ENCODE data around the gene ARL15.

Gene ARL15

GRCh38 chr5:54109626-54110330, 200.6 kb downstream of the ARL15 start:
- H3K36me3 ChIP-seq (ENCODE audit: insufficient read depth, low read length) = peaks cover 8% of the 10 kb centered on the region

GRCh38 chr5:54108136-54108535, 202.2 kb downstream of the ARL15 start:
- H3K4me1 ChIP-seq (ENCODE audit: insufficient read depth, low read length, poor library complexity, severe bottlenecking) = no peaks in the 10 kb centered on the region
- H3K4me2 ChIP-seq (ENCODE audit: low read depth, low read length, poor library complexity, severe bottlenecking) = no peak overlapping the region
- H3K9me2 ChIP-seq (replicated peaks; ENCODE audit: low read depth, low read length) = no peaks in the 10 kb centered on the region
- no peaks in the 10 kb centered on the region for H3F3A ChIP-seq (ENCODE audit: low read depth)
- no peaks in the 10 kb centered on the region for H3K27me3 ChIP-seq (ENCODE audit: insufficient read depth, low read length, poor library complexity, severe bottlenecking)
- no peak overlapping the region for H3K4me3 ChIP-seq (ENCODE audit: low read length, poor library complexity, severe bottlenecking)
- no peak overlapping the region for H2AFZ ChIP-seq (ENCODE audit: low read length)
- no peaks in the 10 kb centered on the region for H3K79me2 ChIP-seq (ENCODE audit: insufficient read depth, low read length)
- H4K20me1 ChIP-seq (ENCODE audit: insufficient read depth, low read length, poor library complexity, severe bottlenecking) = no peaks in the 10 kb centered on the region
- H3K9ac ChIP-seq (ENCODE audit: low read depth, low read length, poor library complexity, severe bottlenecking) = no peak overlapping the region
- TF ChIP-seq EZH2phosphoT487 (IDR thresholded peaks at IDR 0.05; ENCODE audit: borderline replicate concordance) = no peak
- H3K36me3 ChIP-seq (ENCODE audit: insufficient read depth, low read length) = peaks cover 8% of the 10 kb centered on the region
- H3K9me3 ChIP-seq (ENCODE audit: insufficient read depth, low read depth, low read length) = no peaks in the 10 kb centered on the region

More at GRCh38 chr5:54109626-54110330, 200.6 kb downstream of the ARL15 start:
- Histone ChIP-seq H3K79me2 (ENCODE audit: insufficient read depth, low read length) (no peaks in the 10 kb centered on the region), H4K20me1 (ENCODE audit: insufficient read depth, low read length, poor library complexity, severe bottlenecking) (no peaks in the 10 kb centered on the region), H3K27me3 (ENCODE audit: insufficient read depth, low read length, poor library complexity, severe bottlenecking) (no peaks in the 10 kb centered on the region), H3K4me3 (ENCODE audit: low read length, poor library complexity, severe bottlenecking) (no peak overlapping the region), H3K9ac (ENCODE audit: low read depth, low read length, poor library complexity, severe bottlenecking) (no peak overlapping the region), H3K9me2 (replicated peaks; ENCODE audit: low read depth, low read length) (no peaks in the 10 kb centered on the region), H3K9me3 (ENCODE audit: insufficient read depth, low read depth, low read length) (no peaks in the 10 kb centered on the region), H3K4me1 (ENCODE audit: insufficient read depth, low read length, poor library complexity, severe bottlenecking) (no peaks in the 10 kb centered on the region), H3F3A (ENCODE audit: low read depth) (no peaks in the 10 kb centered on the region), H2AFZ (ENCODE audit: low read length) (no peak overlapping the region), H3K4me2 (ENCODE audit: low read depth, low read length, poor library complexity, severe bottlenecking) (no peak overlapping the region)
- no peak for TF ChIP-seq EZH2phosphoT487 (IDR thresholded peaks at IDR 0.05; ENCODE audit: borderline replicate concordance)
- no peak for TF ChIP-seq CTCF (conservative IDR thresholded peaks at IDR 0.05; ENCODE audit: low read length)

GRCh38 chr5:54103871-54104270, 206.5 kb downstream of the ARL15 start:
- Histone ChIP-seq H3K36me3 (ENCODE audit: insufficient read depth, low read length) (no peaks in the 10 kb centered on the region), H3K27me3 (ENCODE audit: insufficient read depth, low read length, poor library complexity, severe bottlenecking) (no peaks in the 10 kb centered on the region), H2AFZ (ENCODE audit: low read length) (no peak overlapping the region), H3K9ac (ENCODE audit: low read depth, low read length, poor library complexity, severe bottlenecking) (no peak overlapping the region), H3K4me2 (ENCODE audit: low read depth, low read length, poor library complexity, severe bottlenecking) (no peak overlapping the region), H3K9me3 (ENCODE audit: insufficient read depth, low read depth, low read length) (no peaks in the 10 kb centered on the region), H4K20me1 (ENCODE audit: insufficient read depth, low read length, poor library complexity, severe bottlenecking) (no peaks in the 10 kb centered on the region), H3F3A (ENCODE audit: low read depth) (no peaks in the 10 kb centered on the region), H3K4me3 (ENCODE audit: low read length, poor library complexity, severe bottlenecking) (no peak overlapping the region), H3K79me2 (ENCODE audit: insufficient read depth, low read length) (no peaks in the 10 kb centered on the region), H3K4me1 (ENCODE audit: insufficient read depth, low read length, poor library complexity, severe bottlenecking) (no peaks in the 10 kb centered on the region), H3K9me2 (replicated peaks; ENCODE audit: low read depth, low read length) (no peaks in the 10 kb centered on the region)
- TF ChIP-seq CTCF (conservative IDR thresholded peaks at IDR 0.05; ENCODE audit: low read length) = no peak
- no peak for TF ChIP-seq EZH2phosphoT487 (IDR thresholded peaks at IDR 0.05; ENCODE audit: borderline replicate concordance)

- H3K4me1 ChIP-seq (ENCODE audit: insufficient read depth, low read length, poor library complexity, severe bottlenecking) = no peaks in the 10 kb centered on the region
- H3K9ac ChIP-seq (ENCODE audit: low read depth, low read length, poor library complexity, severe bottlenecking) = no peak overlapping the region
- H2AFZ ChIP-seq (ENCODE audit: low read length) = no peak overlapping the region
- no peak for TF ChIP-seq EZH2phosphoT487 (IDR thresholded peaks at IDR 0.05; ENCODE audit: borderline replicate concordance)
- TF ChIP-seq CTCF (conservative IDR thresholded peaks at IDR 0.05; ENCODE audit: low read length) = no peak
- H3K9me3 ChIP-seq (ENCODE audit: insufficient read depth, low read depth, low read length) = no peaks in the 10 kb centered on the region
- H3F3A ChIP-seq (ENCODE audit: low read depth) = no peaks in the 10 kb centered on the region
- H3K36me3 ChIP-seq (ENCODE audit: insufficient read depth, low read length) = no peaks in the 10 kb centered on the region
- no peaks in the 10 kb centered on the region for H3K79me2 ChIP-seq (ENCODE audit: insufficient read depth, low read length)
- no peaks in the 10 kb centered on the region for H4K20me1 ChIP-seq (ENCODE audit: insufficient read depth, low read length, poor library complexity, severe bottlenecking)
- H3K27me3 ChIP-seq (ENCODE audit: insufficient read depth, low read length, poor library complexity, severe bottlenecking) = no peaks in the 10 kb centered on the region
- no peaks in the 10 kb centered on the region for H3K9me2 ChIP-seq (replicated peaks; ENCODE audit: low read depth, low read length)
- no peak overlapping the region for H3K4me2 ChIP-seq (ENCODE audit: low read depth, low read length, poor library complexity, severe bottlenecking)
- H3K4me3 ChIP-seq (ENCODE audit: low read length, poor library complexity, severe bottlenecking) = no peak overlapping the region
Observed at GRCh38 chr5:54098267-54098666, 212.1 kb downstream of the ARL15 start.

All from Loucy (cell line).